Retinal pigment epithelial cell (primary cell): ENCODE data around the gene ARNT2.

Experiments
- DNase-seq: peaks from one replicate; pipeline ENCODE4 v3.0.0-alpha.2; 2010; ENCODE audit warnings: low read depth
- H3K4me3 ChIP-seq: 2 replicates; pipeline ENCODE4 v1.5.1; 2011; ENCODE audit warnings: mild to moderate bottlenecking, low read length, control low read depth, moderate library complexity
- CTCF ChIP-seq: conservative IDR thresholded peaks from 2 replicates; pipeline ENCODE4 v1.5.1; 2011; ENCODE audit warnings: low read depth, low read length, control low read depth, inconsistent platforms

The ARNT2 gene

GRCh38 chr15:80492874-80493273, 88.7 kb downstream of the ARNT2 start:
- no peak overlapping the region for H3K4me3 ChIP-seq
- no peak for DNase-seq
- no peak for TF ChIP-seq CTCF

DNA sequence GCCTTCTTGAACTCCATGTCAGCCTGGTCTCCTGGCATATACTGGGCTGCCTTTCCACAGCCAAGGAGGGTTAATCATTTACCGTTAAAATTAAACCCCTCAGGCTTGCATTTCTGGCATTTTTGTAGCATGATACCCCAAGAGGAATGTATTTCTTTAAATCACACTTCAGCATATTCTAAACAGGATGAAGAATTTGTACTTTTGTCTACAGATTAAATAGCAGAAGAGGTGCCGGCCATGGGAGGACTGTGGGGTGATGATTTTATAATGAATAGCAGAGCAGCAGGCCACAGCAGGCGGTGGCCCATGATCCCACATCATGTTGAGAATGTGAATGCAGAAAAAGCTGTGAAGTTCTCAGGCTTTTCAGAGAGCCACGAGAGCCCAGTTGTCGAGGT, 90.2 kb downstream of the ARNT2 start:
- DNase-seq = peak; percentile 68
- TF ChIP-seq CTCF = no peak
- no peak overlapping the region for H3K4me3 ChIP-seq

GRCh38 chr15:80494756-80495155, 90.6 kb downstream of the ARNT2 start:
- no peak for TF ChIP-seq CTCF
- no peak for DNase-seq

GRCh38 chr15:80495401-80495942, 91.3 kb downstream of the ARNT2 start:
- DNase-seq = no peak
- no peak for TF ChIP-seq CTCF
- no peak overlapping the region for H3K4me3 ChIP-seq

More at GRCh38 chr15:80494756-80495155, 90.6 kb downstream of the ARNT2 start:
- H3K4me3 ChIP-seq = no peak overlapping the region

DNA sequence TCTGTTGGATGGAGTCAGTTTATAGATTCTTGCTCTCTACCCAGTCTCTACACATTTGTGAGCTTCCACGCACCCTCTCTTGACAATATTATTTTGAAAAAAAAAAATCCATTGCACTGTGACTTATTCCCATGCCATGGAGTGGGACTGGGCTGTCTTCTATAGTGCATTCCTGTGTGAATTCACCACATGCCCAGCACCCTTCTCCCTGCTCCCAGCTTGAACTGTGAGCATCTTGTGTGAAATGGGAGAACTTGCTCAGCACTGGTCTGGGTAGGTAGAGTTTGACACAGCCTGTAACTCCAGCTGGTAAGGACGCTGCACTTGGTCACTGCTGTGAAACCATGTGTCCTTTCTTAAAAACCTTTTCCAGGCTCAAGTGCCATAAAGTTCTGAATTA, 91.9 kb downstream of the ARNT2 start:
- no peak for DNase-seq
- no peak for TF ChIP-seq CTCF
- H3K4me3 ChIP-seq = no peak overlapping the region

DNA sequence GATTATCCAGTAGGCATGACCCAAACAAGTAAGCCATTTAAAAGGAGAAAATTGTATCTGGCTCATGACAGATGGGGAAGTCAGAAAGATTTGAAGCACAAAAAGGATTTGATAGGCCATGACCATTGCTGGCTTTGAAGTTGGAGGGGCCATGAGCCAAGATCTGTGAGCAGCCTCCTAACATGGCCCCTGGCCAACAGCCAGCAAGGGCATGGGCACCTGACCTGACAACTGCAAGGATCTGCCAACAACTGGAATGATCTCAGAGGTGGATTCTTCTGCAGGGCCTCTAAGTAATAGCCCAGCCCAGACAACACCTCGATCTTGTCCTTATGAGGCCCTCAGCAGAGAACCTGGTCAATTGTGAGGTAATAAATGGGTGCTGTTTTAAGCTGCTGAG, 93.0 kb downstream of the ARNT2 start:
- DNase-seq = no peak
- H3K4me3 ChIP-seq = no peak overlapping the region
- no peak for TF ChIP-seq CTCF

- TF ChIP-seq CTCF = no peak
- H3K4me3 ChIP-seq = no peak overlapping the region
- DNase-seq = no peak
These were observed 94.5 kb downstream of the ARNT2 start for GRCh38 chr15:80498652-80499051.
